HuH-7 (cell line): ENCODE results near the gene VPS37C.
A peak's percentile ranks its signal among the peaks of the same experiment; 100 is the strongest.
"Not testable (repeated sequence)": the region's sequence is repeated elsewhere in the genome, so short reads cannot be mapped to it uniquely, and the experiment has no call there.

Source experiments
- DNase-seq: peaks from one replicate; pipeline ENCODE4 v3.0.0; 2011; ENCODE audit warnings: low spot score

VPS37C gene

GRCh38 chr11:61161190-61162091 is at the start of gene VPS37C:
Gene VPS37C (minus strand): TSS chr11:61161426. CDS start chr11:61138829, 22,597 bp downstream.
- DNase-seq, result peak; percentile 99

- not testable (repeated sequence) for DNase-seq
Measured at GRCh38 chr11:61210629-61211028, 49.4 kb upstream of the VPS37C start.

GRCh38 chr11:61207636-61208310 is 46.5 kb upstream of the VPS37C start:
- DNase-seq, result not testable (repeated sequence)

DNA sequence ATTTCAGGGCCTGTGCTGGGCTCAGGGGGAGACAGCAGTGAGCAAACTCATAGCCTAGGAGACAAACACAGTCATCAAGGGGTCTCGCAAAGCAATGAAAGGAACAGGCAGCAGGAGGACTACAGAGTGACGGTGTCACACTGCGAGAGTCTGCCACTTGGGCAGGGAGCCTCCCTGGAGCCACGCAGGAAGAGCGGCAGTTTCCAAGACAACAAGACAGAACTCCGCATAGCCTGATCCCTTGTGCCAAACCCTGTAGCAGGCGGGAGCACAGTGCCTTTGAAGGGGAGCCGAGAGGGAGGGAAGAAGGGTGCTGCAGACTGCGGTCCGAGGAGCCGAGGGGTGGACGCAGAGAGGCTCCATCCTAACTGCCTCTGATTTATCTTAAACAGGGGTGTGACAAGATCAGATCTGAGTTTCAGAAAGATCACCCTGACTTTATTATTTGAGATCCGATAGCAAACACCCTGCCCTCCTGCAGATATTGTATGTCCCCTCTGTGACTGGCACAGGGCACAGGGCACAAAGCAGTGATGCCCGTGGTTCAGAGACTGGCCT is 43.4 kb upstream of the VPS37C start:
- not testable (repeated sequence) for DNase-seq

- DNase-seq, result not testable (repeated sequence)
Measured at GRCh38 chr11:61203873-61204272, 42.6 kb upstream of the VPS37C start.

- not testable (repeated sequence) for DNase-seq
Measured at GRCh38 chr11:61202950-61203746, 41.9 kb upstream of the VPS37C start, which contains the start of gene PGA3. Gene PGA3 (plus strand): TSS chr11:61203515. CDS start chr11:61203565, 50 bp downstream.

DNA sequence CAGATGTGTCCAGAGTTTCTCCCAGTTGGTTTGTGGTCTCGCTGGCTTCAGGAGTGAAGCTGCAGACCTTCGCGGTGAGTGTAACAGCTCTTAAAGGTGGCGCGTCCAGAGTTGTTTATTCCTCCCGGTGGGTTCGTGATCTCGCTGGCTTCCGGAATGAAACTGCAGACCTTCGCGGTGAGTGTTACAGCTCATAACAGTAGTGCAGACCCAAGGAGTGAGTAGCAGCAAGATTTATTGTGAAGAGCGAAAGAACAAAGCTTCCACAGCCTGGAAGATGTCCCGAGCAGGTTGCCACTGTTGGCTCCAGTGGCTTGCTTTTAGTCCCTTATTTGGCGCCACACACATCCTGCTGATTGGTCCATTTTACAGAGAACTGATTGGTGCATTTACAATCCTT is 40.2 kb upstream of the VPS37C start:
- DNase-seq, result no peak

DNA sequence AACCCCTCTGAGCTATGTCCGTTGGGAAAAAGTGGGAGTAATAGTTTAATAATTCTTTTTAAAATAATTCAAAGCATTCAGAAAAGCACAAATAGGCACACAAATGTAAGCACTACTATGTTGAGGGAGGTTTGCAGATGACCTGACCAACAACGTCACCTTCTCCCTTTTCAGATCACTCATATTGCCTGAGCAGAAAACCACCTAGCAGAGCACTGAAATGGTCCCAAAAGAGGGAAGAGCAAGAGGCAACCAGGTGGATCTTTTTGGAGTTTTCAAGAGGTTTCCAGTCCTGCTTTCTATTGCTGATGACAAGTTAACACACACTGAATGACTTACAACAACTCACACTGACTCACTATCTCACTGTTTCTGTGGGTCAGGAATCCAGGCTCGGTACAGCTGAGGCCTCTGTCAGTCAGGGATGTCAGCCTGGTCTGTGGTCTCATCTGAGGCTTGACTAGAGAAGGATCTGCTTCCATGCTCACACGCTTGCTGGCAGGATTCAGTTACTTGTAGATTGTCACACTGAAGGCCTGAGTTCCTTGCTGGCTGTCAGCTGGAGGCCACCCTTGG is 37.8 kb upstream of the VPS37C start:
- DNase-seq, result no peak

DNA sequence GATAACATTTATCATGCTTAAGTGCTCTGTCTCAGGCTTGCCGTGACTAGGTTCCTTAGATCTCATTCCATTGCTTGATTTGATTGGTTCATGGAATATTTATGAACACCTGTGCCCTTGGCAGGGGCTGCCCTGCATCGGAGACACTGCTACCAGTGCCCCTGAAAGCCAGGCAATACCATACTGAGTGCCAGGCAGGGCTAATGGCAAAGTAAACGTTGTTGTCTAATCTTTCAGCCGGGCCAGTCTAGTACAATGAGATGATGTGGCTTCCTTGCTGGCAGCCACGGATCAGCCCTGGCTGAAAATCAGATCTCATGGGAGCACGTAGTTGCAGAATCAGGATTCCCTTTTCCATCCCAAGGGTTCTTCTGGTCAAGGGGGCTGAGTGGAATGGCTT is 37.1 kb upstream of the VPS37C start:
- no peak for DNase-seq

- DNase-seq, result no peak
Measured at GRCh38 chr11:61195719-61196118, 34.5 kb upstream of the VPS37C start.

DNA sequence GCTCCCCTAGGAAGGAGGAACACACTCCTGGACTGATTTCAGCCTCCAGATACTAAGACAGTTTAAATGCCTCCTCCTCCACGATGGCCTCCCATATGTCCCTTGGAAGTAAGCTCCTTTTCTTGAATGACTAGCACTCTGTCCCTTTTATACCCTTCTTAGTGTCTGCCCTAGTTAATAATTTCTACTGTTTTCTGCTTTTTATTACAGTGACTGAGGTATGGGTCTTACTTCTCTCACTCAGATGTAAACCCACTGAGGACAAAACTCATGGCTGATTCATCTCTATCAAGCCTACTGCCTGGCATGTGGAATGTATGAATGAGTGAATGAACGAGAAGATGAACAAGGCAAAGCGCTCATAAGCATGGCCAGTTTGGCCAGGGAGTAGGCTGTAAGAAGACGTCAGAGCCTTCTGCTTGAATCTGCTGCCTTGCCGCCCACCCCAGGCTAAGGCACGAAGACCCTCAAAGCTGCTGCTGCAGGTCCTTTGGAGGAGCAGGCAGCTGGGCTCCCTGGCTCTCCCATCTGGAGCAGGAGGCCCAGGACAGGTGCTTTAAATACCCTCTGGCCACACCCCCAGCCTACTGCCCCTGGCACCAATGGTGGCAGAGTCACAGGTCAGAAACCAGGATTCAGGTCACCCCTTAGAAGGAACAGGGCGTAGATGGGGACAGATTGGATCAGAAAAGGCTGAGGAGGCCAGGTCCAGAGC is 33.9 kb upstream of the VPS37C start:
- DNase-seq, result no peak

DNA sequence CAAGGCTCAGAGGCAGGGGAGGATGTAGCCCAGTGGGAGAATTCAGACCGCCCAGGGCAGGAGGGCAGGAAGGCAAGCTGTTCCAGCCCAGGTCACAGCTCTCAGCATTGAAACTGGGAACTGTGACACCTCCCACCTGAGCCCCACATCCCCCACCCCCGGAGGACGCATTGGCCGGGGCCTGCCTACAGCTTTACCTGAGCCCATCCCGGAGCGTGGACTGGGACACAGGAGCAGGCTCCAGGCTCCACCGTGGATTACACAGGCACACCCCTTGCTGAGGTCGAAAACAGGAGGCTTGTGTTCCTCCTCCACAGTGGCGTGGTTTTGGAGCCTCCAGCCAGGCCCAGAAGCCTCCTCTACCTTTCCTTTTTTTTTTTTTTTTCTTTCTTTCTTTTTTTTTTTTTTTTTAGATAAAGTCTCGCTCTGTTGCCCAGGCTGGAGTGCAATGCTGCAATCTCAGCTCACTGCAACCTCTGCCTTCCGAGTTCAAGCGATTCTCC is 33.0 kb upstream of the VPS37C start:
- DNase-seq, result no peak

- DNase-seq, result no peak
Measured at GRCh38 chr11:61193596-61193995, 32.4 kb upstream of the VPS37C start.

GRCh38 chr11:61189933-61190332 is 28.7 kb upstream of the VPS37C start:
- no peak for DNase-seq

DNA sequence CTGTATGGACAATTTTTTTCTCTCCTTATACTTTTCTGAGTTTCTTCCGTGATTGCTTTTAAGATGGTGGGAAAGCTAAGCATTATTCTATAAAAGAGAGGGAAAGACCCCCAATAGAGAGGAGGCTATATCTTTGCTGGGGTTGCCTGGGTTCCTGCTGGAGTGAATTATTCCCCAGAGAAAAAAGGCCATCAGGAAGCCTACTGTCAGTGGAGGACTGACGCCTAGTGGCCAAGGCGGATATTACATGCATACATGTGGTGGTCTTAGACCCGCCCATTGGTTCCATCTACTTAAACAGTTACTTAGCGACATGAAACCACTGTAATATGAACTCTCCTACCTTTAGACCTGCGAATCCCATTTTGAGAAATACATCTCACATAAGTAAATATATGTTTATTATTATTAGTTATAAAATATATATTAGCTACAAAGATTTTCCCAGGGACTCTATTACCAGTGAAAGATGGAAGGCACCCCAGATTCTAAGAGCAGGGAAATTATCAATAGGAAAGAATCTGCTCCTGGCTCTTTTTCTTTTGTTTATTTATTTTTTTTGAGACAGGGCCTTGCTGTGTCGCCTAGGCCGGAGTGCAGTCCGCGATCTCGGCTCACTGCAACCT is 26.4 kb upstream of the VPS37C start:
- peak; percentile 89 for DNase-seq

DNA sequence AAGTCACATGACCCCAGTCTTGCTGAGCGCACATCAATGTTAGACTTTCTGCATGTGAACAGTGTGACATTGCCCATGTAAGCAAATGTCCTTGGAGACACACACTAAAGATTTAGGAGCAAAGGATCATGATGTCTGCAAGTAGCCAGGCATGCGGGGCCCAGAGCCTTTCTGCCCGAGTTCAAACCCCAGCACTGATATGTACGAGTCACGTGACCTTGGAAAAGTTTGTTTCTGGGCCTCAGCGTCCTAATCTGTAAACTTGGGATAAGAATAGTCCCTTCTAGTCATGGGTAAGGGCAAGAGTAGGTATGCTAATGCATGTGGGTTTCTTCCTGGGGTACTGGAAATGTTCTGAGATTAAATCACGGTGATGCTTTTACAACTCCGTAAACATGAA is 25.3 kb upstream of the VPS37C start:
- DNase-seq, result no peak

DNA sequence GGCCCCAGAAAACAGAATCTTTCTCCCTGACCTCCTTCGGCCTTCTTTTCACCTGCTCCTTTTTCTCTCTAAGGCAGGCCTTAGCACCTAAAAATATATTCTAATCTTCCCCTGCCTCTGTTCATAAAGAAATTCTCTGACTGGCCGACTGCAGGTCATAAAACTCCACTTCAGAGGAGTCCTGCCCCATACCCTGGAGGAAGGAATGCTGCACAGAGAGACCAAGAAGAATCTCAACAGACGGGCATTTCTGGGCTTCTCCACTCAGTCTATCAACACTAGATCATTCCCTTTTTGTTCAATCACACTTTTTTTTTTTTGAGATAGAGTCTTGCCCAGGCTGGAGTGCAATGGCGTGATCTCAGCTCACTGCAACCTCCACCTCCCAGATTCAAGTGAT is 22.4 kb upstream of the VPS37C start:
- DNase-seq, result no peak

DNA sequence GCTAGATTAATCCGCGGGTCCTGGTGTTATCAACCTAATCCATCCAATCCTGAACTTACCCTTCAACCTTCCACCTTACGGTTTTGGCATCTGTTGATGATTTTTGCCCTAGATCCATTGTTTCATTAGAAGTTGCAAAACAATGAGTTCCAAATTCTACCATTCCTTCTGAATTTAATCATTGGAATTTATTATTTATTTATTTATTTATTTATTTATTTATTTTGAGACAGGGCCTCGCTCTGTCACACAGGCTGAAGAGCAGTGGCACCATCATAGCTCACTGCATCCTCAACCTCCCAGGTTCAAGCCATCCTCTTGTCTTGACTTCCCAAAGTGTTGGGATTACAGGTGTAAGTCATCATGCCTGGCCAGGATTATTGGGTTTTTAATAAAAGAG is 20.3 kb upstream of the VPS37C start:
- DNase-seq, result no peak

- not testable (repeated sequence) for DNase-seq
Measured at GRCh38 chr11:61180205-61180604, 19.0 kb upstream of the VPS37C start.

GRCh38 chr11:61176446-61176845 is 15.2 kb upstream of the VPS37C start:
- no peak for DNase-seq
